Endothelial cell of umbilical vein (primary cell): ENCODE data around the gene CNNM4. TPM values are rescaled to one million over a fixed set of nuclear protein-coding genes. Genes with fewer than 3 reads are reported as not detected.

Experiments used
- BruUV-seq: library from RNA; stranded (reverse); fragments of 400-500 nt; replicated peaks from 2 replicates; lab custom pipeline; 2021; lab: Mats Ljungman, UMichigan
- CTCF ChIA-PET: fragments of 300-600, 350-600 bp; sonication (Branson Sonifier 250); formaldehyde crosslinking; loops from one replicate; lab custom pipeline; 2021; ENCODE audit warnings: antibody characterized with exemption, inconsistent platforms; lab: Charles Lee
- POLR2A ChIA-PET: fragments of 300-600, 350-600 bp; sonication (Branson Sonifier 250); formaldehyde crosslinking; loops from one replicate; lab custom pipeline; 2021; ENCODE audit warnings: antibody characterized with exemption, inconsistent platforms; lab: Charles Lee
- DNase-seq: peaks from one replicate; pipeline ENCODE4 v3.0.0-alpha.2; 2011; ENCODE audit warnings: low read depth, low spot score
- FAIRE-seq: peaks from 2 replicates; lab custom pipeline; 2011; peaks lifted over from hg19 to GRCh38; lab: Jason Lieb, UNC
- H2AFZ ChIP-seq: 2 replicates; pipeline ENCODE4 v1.6.0; 2012; ENCODE audit warnings: low read depth, low read length, control low read depth, inconsistent platforms
- H3K27ac ChIP-seq: 2 replicates; pipeline ENCODE4 v1.5.1; 2011; ENCODE audit warnings: low read depth, mild to moderate bottlenecking, control low read depth, low read length, moderate library complexity; ENCODE audit not compliant: insufficient read depth
- H3K27me3 ChIP-seq, 2 experiments: 2 replicates each; pipeline versions ENCODE4 v1.6.0 to v1.6.1; 2011; ENCODE audit warnings: low read length in 2 of 2, mixed read lengths in 1 of 2; ENCODE audit not compliant: control insufficient read depth in 2 of 2, insufficient read depth in 2 of 2
- H3K36me3 ChIP-seq, 2 experiments: 2 replicates in 1 of 2; 3 replicates in 1 of 2; pipeline ENCODE4 v1.5.1; 2011; ENCODE audit warnings: low read length in 2 of 2, mild to moderate bottlenecking in 1 of 2, moderate library complexity in 1 of 2; ENCODE audit not compliant: control insufficient read depth in 2 of 2, insufficient read depth in 2 of 2; ENCODE audit errors: extremely low read depth in 1 of 2
- H3K4me1 ChIP-seq: 3 replicates; pipeline ENCODE4 v1.5.1; 2011; ENCODE audit warnings: mild to moderate bottlenecking, low read length; ENCODE audit not compliant: control insufficient read depth, insufficient read depth; ENCODE audit errors: extremely low read depth
- H3K4me2 ChIP-seq: 2 replicates; pipeline ENCODE4 v1.6.1; 2011; ENCODE audit warnings: low read length, control low read depth, mixed read lengths; ENCODE audit not compliant: insufficient read depth
- H3K4me3 ChIP-seq, 3 experiments: fragments of 200-600 bp in 1 of 3; sonication (generic), shearing (Covaris generic) in 1 of 3; replicated peaks in 1 of 3; 2 replicates each; pipeline ENCODE4 v1.5.1; 2011 to 2016; ENCODE audit warnings: control low read depth in 3 of 3, low read length in 3 of 3, mild to moderate bottlenecking in 2 of 3, inconsistent platforms in 1 of 3, low read depth in 1 of 3, moderate library complexity in 1 of 3; ENCODE audit not compliant: insufficient read depth in 1 of 3
- H3K79me2 ChIP-seq: 2 replicates; pipeline ENCODE4 v1.6.0; 2012; ENCODE audit warnings: low read length, inconsistent platforms; ENCODE audit not compliant: control insufficient read depth, insufficient read depth
- H3K9ac ChIP-seq: replicated peaks from 2 replicates; pipeline ENCODE3; 2011; ENCODE audit warnings: low read length, control low read depth; ENCODE audit not compliant: insufficient read depth; ENCODE audit errors: extremely low read depth
- H3K9me1 ChIP-seq: replicated peaks from 3 replicates; pipeline ENCODE4 v1.6.0; 2011; ENCODE audit warnings: mild to moderate bottlenecking, low read length; ENCODE audit not compliant: control insufficient read depth, insufficient read depth; ENCODE audit errors: extremely low read depth
- H3K9me3 ChIP-seq: replicated peaks from 2 replicates; pipeline ENCODE4 v1.5.1; 2012; ENCODE audit warnings: low read length, inconsistent platforms; ENCODE audit not compliant: control insufficient read depth, insufficient read depth
- H4K20me1 ChIP-seq: replicated peaks from 2 replicates; pipeline ENCODE3; 2011; ENCODE audit warnings: mild to moderate bottlenecking, low read length; ENCODE audit not compliant: control insufficient read depth, insufficient read depth; ENCODE audit errors: extremely low read depth
- CTCF ChIP-seq, 2 donors: IDR thresholded peaks; 1 replicate in 1 of 2; 2 replicates in 1 of 2; pipeline ENCODE4 v1.5.1; 2011; ENCODE audit warnings: low read length in 2 of 2, mild to moderate bottlenecking in 2 of 2, moderate library complexity in 2 of 2, control low read depth in 1 of 2, inconsistent platforms in 1 of 2, low read depth in 1 of 2; ENCODE audit not compliant: insufficient read depth in 1 of 2; ENCODE audit errors: extremely low read depth in 1 of 2
- EZH2 ChIP-seq: IDR thresholded peaks from 2 replicates; pipeline ENCODE4 v1.6.1; 2012; ENCODE audit warnings: borderline replicate concordance, low read depth, mild to moderate bottlenecking, moderate library complexity, low read length, inconsistent platforms; ENCODE audit not compliant: severe bottlenecking
- FOS ChIP-seq: IDR thresholded peaks from 2 replicates; pipeline ENCODE4 v1.6.1; 2011; ENCODE audit warnings: mild to moderate bottlenecking, low read length, moderate library complexity, borderline replicate concordance; ENCODE audit not compliant: insufficient read depth
- MAX ChIP-seq: IDR thresholded peaks from 2 replicates; pipeline ENCODE4 v1.6.1; 2011; ENCODE audit not compliant: insufficient read depth, insufficient read length
- MYC ChIP-seq: IDR thresholded peaks from one replicate; pipeline ENCODE4 v1.6.1; 2011; ENCODE audit warnings: mild to moderate bottlenecking, low read depth, low read length
- POLR2A ChIP-seq: IDR thresholded peaks from 2 replicates; pipeline ENCODE4 v1.6.1; 2012; ENCODE audit warnings: low read depth, mild to moderate bottlenecking, control low read depth, low read length
- POLR2AphosphoS5 ChIP-seq: IDR thresholded peaks from 2 replicates; pipeline ENCODE4 v1.6.1; 2012; ENCODE audit warnings: low read depth, mild to moderate bottlenecking, control low read depth, low read length, moderate library complexity; ENCODE audit not compliant: insufficient read depth
- dilution Hi-C: fragments of 300-500 bp; cut with MboI; formaldehyde crosslinking; loops from one replicate; pipeline ENCODE4 v1.15.0; 2019; ENCODE audit warnings: low sequenced_read_pairs; ENCODE audit not compliant: extremely low pct_ligation_motif_present
- intact Hi-C: fragments of 100-400 bp; cut with micrococcal nuclease; formaldehyde crosslinking; loops from one replicate; pipeline ENCODE4 v1.10.0; 2022
- polyA plus RNA-seq, 4 experiments: library from polyadenylated mRNA; depleted of rRNA in 3 of 4; stranded (reverse) in 3 of 4; unstranded in 1 of 4; fragments of >200 nt; gene quantifications; 2 replicates each; pipeline versions ENCODE4 v1.2.1 to v1.2.3, GENCODE V29; 2011 to 2012; ENCODE audit warnings: missing spikeins in 1 of 4
- total RNA-seq: library from RNA; stranded (reverse); gene quantifications from 2 replicates; pipeline ENCODE4 v1.2.3, GENCODE V29; 2021

The CNNM4 gene
- total and polyA plus RNA-seq, 2 donors (not counting 3 experiments of a cell fraction or from before 2014, with no cell fraction given) = 4.7 to 5.3 TPM

- no peak overlapping the region for H3K4me3 ChIP-seq
- H3K4me1 ChIP-seq = no peaks in the 10 kb centered on the region
- no peaks in the 10 kb centered on the region for H3K9me3 ChIP-seq
- ChIA-PET CTCF (interaction anchor here (1.0 to 2.0 kb wide), 2 partner anchors 13 to 19 kb away, joined by 3 to 12 read pairs; no protein-coding TSS in a partner anchor), POLR2A (no interaction called here)
- no peaks in the 10 kb centered on the region for H3K79me2 ChIP-seq
- DNase-seq (no peak), FAIRE-seq (no peak)
- H3K36me3 ChIP-seq = no peaks in the 10 kb centered on the region
- H4K20me1 ChIP-seq = no peaks in the 10 kb centered on the region
- no peak overlapping the region for H3K4me2 ChIP-seq
- TF ChIP-seq POLR2AphosphoS5 (no peak), EZH2 (no peak), CTCF (IDR thresholded peaks at IDR 0.05; ENCODE audit: extremely low read depth in 1 of 2, insufficient read depth in 1 of 2, low read depth in 1 of 2, low read length in 2 of 2) (no peak), POLR2A (no peak), MYC (no peak), MAX (no peak), FOS (no peak)
- H3K9ac ChIP-seq = no peak overlapping the region
- no peak overlapping the region for H3K27ac ChIP-seq
- no TSS peak for BruUV-seq
- dilution Hi-C loops = no loop called here
- intact Hi-C loops = no loop called here
- no peak overlapping the region for H2AFZ ChIP-seq
- H3K9me1 ChIP-seq = no peaks in the 10 kb centered on the region
- no peaks in the 10 kb centered on the region for H3K27me3 ChIP-seq
Observed at GRCh38 chr2:96798733-96799622, 38.3 kb downstream of the CNNM4 start.
